ENCODE measurements around the gene FAM9B.

- TF ChIP-seq, protein P1, sequence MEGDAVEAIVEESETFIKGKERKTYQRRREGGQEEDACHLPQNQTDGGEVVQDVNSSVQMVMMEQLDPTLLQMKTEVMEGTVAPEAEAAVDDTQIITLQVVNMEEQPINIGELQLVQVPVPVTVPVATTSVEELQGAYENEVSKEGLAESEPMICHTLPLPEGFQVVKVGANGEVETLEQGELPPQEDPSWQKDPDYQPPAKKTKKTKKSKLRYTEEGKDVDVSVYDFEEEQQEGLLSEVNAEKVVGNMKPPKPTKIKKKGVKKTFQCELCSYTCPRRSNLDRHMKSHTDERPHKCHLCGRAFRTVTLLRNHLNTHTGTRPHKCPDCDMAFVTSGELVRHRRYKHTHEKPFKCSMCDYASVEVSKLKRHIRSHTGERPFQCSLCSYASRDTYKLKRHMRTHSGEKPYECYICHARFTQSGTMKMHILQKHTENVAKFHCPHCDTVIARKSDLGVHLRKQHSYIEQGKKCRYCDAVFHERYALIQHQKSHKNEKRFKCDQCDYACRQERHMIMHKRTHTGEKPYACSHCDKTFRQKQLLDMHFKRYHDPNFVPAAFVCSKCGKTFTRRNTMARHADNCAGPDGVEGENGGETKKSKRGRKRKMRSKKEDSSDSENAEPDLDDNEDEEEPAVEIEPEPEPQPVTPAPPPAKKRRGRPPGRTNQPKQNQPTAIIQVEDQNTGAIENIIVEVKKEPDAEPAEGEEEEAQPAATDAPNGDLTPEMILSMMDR (conservative IDR thresholded peaks at IDR 0.05) = no peak
- TF ChIP-seq EZH2 (IDR thresholded peaks at IDR 0.05; ENCODE audit: low read depth) = no peak
These were observed 16.4 kb upstream of the FAM9B start for GRCh38 chrX:9050331-9050730.

Data from PC-9 (cell line).